DND-41 (cell line): ENCODE results near the gene CDH23.

Source experiments
- ATAC-seq: fragments of 200-7000 bp; cut with Tn5 transposase; 3 replicates; pipeline ENCODE4 v1.9.1; 2021; ENCODE audit warnings: low read depth; ENCODE audit not compliant: insufficient read depth
- DNase-seq: peaks from one replicate; pipeline ENCODE4 v3.0.0-alpha.2; 2020
- H2AFZ ChIP-seq: 2 replicates; pipeline ENCODE4 v1.6.0; 2012; ENCODE audit warnings: low read depth, low read length
- H3K27ac ChIP-seq: 2 replicates; pipeline ENCODE4 v1.5.1; 2012; ENCODE audit warnings: low read length, inconsistent platforms
- H3K27me3 ChIP-seq: fragments of 200-600 bp; sonication (generic); 2 replicates; pipeline ENCODE4 v1.6.0; 2012; ENCODE audit warnings: low read length, mild to moderate bottlenecking, inconsistent platforms; ENCODE audit not compliant: insufficient read depth, poor library complexity
- H3K36me3 ChIP-seq: 2 replicates; pipeline ENCODE4 v1.5.1; 2012; ENCODE audit warnings: low read length, inconsistent platforms; ENCODE audit not compliant: insufficient read depth
- H3K4me1 ChIP-seq: 2 replicates; pipeline ENCODE4 v1.5.1; 2012; ENCODE audit warnings: mild to moderate bottlenecking, low read length; ENCODE audit not compliant: insufficient read depth
- H3K4me2 ChIP-seq: 2 replicates; pipeline ENCODE4 v1.6.0; 2012; ENCODE audit warnings: mild to moderate bottlenecking, moderate library complexity, low read length, inconsistent platforms; ENCODE audit not compliant: insufficient read depth
- H3K4me3 ChIP-seq, 2 experiments: fragments of 200-600 bp in 1 of 2; shearing (Covaris generic) in 1 of 2; 2 replicates each; pipeline ENCODE4 v1.5.1; 2012 to 2016; ENCODE audit warnings: inconsistent platforms in 2 of 2, low read length in 2 of 2, mild to moderate bottlenecking in 2 of 2, low read depth in 1 of 2, moderate library complexity in 1 of 2
- H3K79me2 ChIP-seq: 2 replicates; pipeline ENCODE4 v1.6.0; 2012; ENCODE audit warnings: low read length, inconsistent platforms; ENCODE audit not compliant: insufficient read depth
- H3K9ac ChIP-seq: 2 replicates; pipeline ENCODE4 v1.6.0; 2012; ENCODE audit warnings: low read depth, mild to moderate bottlenecking, inconsistent platforms, low read length, moderate library complexity
- H3K9me3 ChIP-seq: 2 replicates; pipeline ENCODE4 v1.5.1; 2012; ENCODE audit warnings: low read length, moderate library complexity, mild to moderate bottlenecking, inconsistent platforms; ENCODE audit not compliant: insufficient read depth, severe bottlenecking
- H4K20me1 ChIP-seq: 2 replicates; pipeline ENCODE4 v1.6.0; 2012; ENCODE audit warnings: low read length; ENCODE audit not compliant: insufficient read depth
- EZH2 ChIP-seq: IDR thresholded peaks from 3 replicates; pipeline ENCODE4 v1.6.1; 2012; ENCODE audit warnings: borderline replicate concordance, low read depth, mild to moderate bottlenecking, moderate library complexity, low read length, inconsistent platforms; ENCODE audit not compliant: severe bottlenecking
- TF ChIP-seq, protein P1 (sequence below): IDR thresholded peaks from 2 replicates; pipeline ENCODE4 v1.5.1; 2012; ENCODE audit warnings: borderline replicate concordance, low read length, moderate library complexity, mild to moderate bottlenecking; ENCODE audit not compliant: poor library complexity, severe bottlenecking; ENCODE audit errors: extremely low read depth

CDH23 gene

DNA sequence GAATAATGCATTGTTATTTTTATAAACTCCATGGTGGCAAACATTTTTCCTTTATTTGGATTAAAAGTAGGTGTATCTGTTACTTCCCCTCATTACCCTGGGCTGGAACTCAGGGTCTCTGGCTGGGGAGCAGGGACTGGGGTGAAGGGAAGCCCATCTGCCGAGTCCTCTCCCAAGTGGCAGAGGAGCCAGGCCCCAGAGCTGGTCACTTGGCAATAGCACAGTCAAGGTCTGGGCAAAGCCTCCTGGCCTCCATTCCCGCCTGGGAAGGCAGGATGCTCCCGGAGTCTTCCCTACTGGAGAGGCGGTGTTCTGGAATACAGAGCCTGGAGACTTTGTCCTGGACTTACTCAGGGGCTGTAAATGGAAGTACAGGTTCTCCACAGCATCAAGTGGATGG is 76.2 kb downstream of the CDH23 start:
- no peaks in the 10 kb centered on the region; the same call in 1 of the 2 replicates for H4K20me1 ChIP-seq
- H2AFZ ChIP-seq: no peak overlapping the region
- H3K4me2 ChIP-seq: no peak overlapping the region
- no peak overlapping the region for H3K4me3 ChIP-seq
- peaks cover 4% of the 10 kb centered on the region for H3K27me3 ChIP-seq
- H3K4me1 ChIP-seq: no peaks in the 10 kb centered on the region
- no peak for TF ChIP-seq EZH2
- TF ChIP-seq, protein P1, sequence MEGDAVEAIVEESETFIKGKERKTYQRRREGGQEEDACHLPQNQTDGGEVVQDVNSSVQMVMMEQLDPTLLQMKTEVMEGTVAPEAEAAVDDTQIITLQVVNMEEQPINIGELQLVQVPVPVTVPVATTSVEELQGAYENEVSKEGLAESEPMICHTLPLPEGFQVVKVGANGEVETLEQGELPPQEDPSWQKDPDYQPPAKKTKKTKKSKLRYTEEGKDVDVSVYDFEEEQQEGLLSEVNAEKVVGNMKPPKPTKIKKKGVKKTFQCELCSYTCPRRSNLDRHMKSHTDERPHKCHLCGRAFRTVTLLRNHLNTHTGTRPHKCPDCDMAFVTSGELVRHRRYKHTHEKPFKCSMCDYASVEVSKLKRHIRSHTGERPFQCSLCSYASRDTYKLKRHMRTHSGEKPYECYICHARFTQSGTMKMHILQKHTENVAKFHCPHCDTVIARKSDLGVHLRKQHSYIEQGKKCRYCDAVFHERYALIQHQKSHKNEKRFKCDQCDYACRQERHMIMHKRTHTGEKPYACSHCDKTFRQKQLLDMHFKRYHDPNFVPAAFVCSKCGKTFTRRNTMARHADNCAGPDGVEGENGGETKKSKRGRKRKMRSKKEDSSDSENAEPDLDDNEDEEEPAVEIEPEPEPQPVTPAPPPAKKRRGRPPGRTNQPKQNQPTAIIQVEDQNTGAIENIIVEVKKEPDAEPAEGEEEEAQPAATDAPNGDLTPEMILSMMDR: no peak
- H3K27ac ChIP-seq: no peak overlapping the region
- no peak for DNase-seq
- H3K36me3 ChIP-seq: no peaks in the 10 kb centered on the region
- H3K9me3 ChIP-seq: no peaks in the 10 kb centered on the region
- ATAC-seq: no peak
- no peak overlapping the region for H3K9ac ChIP-seq
- no peaks in the 10 kb centered on the region for H3K79me2 ChIP-seq

DNA sequence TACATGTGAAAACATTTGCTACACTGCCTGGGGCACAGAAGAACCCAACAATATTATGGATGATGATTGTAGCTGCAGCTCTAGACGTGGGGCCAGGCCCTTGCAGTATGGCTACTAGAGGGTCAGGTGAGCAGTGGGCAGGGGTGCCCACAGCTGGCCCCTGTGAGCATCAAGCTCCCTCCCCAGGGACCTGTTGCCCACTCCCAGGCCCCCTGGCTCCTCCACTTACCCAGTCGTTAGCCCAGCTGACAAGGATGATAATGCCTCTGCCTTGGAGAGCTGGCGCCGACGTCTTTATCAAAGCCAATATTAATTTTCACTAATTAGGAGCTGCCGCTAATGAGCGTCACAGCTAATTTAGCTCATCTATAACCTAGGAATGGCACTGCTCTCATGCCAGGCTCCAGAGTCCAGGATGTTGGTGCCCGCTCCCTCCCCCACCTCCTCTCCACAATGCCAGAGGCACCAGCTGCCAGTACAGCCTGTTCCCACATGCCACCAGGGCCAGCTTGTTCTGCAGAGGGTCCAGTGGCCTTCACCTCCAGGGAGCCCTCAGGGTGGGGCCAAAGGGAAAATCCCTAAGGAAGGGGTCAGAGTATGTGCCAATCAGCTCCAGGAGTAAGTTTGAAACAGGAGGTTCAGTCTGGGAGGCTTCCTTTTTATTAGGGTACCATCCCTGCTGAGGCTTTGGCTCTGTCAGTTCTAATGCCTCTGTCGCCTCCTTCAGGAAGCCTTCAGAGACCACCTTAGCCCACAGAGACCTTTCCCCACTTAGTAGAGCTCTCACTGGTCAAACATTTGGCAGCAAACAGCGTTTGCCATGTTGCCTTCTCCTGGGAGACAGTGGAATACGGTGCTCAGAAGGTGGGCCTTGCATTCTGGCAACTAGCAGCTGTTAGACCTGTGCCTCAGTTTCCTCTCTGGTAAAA is 77.2 kb downstream of the CDH23 start:
- H3K9ac ChIP-seq: no peak overlapping the region
- H3K4me3 ChIP-seq: no peak overlapping the region
- no peak for DNase-seq
- H3K4me2 ChIP-seq: no peak overlapping the region
- H2AFZ ChIP-seq: no peak overlapping the region
- H3K79me2 ChIP-seq: no peaks in the 10 kb centered on the region
- no peak for ATAC-seq
- no peaks in the 10 kb centered on the region for H3K36me3 ChIP-seq
- H3K27me3 ChIP-seq: peaks cover 12% of the 10 kb centered on the region
- H3K9me3 ChIP-seq: no peaks in the 10 kb centered on the region
- no peak for TF ChIP-seq EZH2
- TF ChIP-seq, protein P1: no peak
- no peaks in the 10 kb centered on the region for H3K4me1 ChIP-seq
- no peaks in the 10 kb centered on the region; the same call in 1 of the 2 replicates for H4K20me1 ChIP-seq
- H3K27ac ChIP-seq: no peak overlapping the region

DNA sequence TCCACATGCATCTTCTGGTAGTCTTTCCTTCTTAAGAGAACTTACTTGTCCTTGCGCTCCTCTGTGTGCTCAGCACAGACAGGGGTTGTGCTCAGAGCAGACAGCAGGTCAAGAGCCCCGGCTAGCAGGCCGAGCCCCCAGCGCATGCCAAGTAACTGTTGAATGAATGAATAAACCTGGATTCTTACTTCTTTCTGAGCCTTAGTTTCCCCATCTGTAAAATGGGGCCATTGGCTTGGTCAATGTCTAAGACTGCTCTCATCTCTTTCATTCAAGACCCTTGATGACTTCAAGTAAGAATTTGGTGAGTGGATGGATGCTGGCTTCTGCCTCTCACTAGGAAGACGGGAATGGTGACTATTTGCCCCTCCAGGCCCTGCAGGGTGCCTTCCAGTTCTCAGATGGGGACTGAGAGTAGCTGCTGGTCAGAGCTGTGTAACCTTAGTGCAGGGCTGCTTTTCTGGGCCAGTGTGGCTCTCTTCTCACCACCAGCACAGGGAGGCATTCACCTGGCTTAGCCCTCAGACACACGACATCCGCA is 78.1 kb downstream of the CDH23 start:
- H3K27me3 ChIP-seq: peaks cover 20% of the 10 kb centered on the region
- no peak overlapping the region for H2AFZ ChIP-seq
- no peak overlapping the region for H3K4me2 ChIP-seq
- H3K4me1 ChIP-seq: no peaks in the 10 kb centered on the region
- TF ChIP-seq, protein P1: no peak
- no peak for TF ChIP-seq EZH2
- no peaks in the 10 kb centered on the region for H3K9me3 ChIP-seq
- ATAC-seq: no peak
- no peak overlapping the region for H3K27ac ChIP-seq
- H3K4me3 ChIP-seq: no peak overlapping the region
- DNase-seq: no peak
- H4K20me1 ChIP-seq: no peaks in the 10 kb centered on the region; the same call in 1 of the 2 replicates
- H3K36me3 ChIP-seq: no peaks in the 10 kb centered on the region
- no peaks in the 10 kb centered on the region for H3K79me2 ChIP-seq
- no peak overlapping the region for H3K9ac ChIP-seq
